HEK293 (cell line): ENCODE data around the gene AGPAT4.

Experiments
- SCRT1 ChIP-seq: fragments of 450-650 bp; formaldehyde crosslinking; IDR thresholded peaks from 2 replicates; pipeline ENCODE4 v1.5.1; 2016; ENCODE audit warnings: missing biosample characterization, missing genetic modification characterization, borderline replicate concordance
- SETDB1 ChIP-seq: IDR thresholded peaks from one replicate; pipeline ENCODE4 v1.6.1; 2017; ENCODE audit warnings: mild to moderate bottlenecking, low read length, moderate library complexity, mixed read lengths; ENCODE audit not compliant: insufficient read length
- ZBTB21 ChIP-seq: fragments of 450-650 bp; formaldehyde crosslinking; IDR thresholded peaks from 2 replicates; pipeline ENCODE4 v1.5.1; 2017; ENCODE audit warnings: missing biosample characterization, missing genetic modification characterization
- ZNF19 ChIP-seq: fragments of 450-650 bp; formaldehyde crosslinking; IDR thresholded peaks from 2 replicates; pipeline ENCODE4; 2016; ENCODE audit warnings: missing biosample characterization, missing genetic modification characterization, low read depth
- ZNF24 ChIP-seq: fragments of 450-650 bp; formaldehyde crosslinking; IDR thresholded peaks from 2 replicates; pipeline ENCODE4 v1.5.1; 2016; ENCODE audit warnings: missing biosample characterization, missing genetic modification characterization
- ZNF311 ChIP-seq: fragments of 450-650 bp; formaldehyde crosslinking; IDR thresholded peaks from 2 replicates; pipeline ENCODE4 v1.5.1; 2017; ENCODE audit warnings: missing biosample characterization, missing genetic modification characterization, borderline replicate concordance
- ZNF350 ChIP-seq: fragments of 450-650 bp; formaldehyde crosslinking; IDR thresholded peaks from 2 replicates; pipeline ENCODE4 v1.5.0; 2017; ENCODE audit warnings: missing biosample characterization, mild to moderate bottlenecking, missing genetic modification characterization
- ZNF561 ChIP-seq: fragments of 450-650 bp; IDR thresholded peaks from 2 replicates; pipeline ENCODE4 v1.5.1; 2018; ENCODE audit warnings: missing biosample characterization, missing genetic modification characterization, borderline replicate concordance
- ZSCAN30 ChIP-seq: fragments of 450-650 bp; IDR thresholded peaks from 2 replicates; pipeline ENCODE4 v1.5.1; 2018; ENCODE audit warnings: missing biosample characterization, mild to moderate bottlenecking, missing genetic modification characterization, moderate library complexity
- TF ChIP-seq, protein P1 (sequence below): fragments of 450-650 bp; formaldehyde crosslinking; IDR thresholded peaks from 2 replicates; pipeline ENCODE4 v1.5.1; 2016; ENCODE audit warnings: missing biosample characterization, missing genetic modification characterization
- TF ChIP-seq, protein P2 (sequence below): fragments of 450-650 bp; formaldehyde crosslinking; IDR thresholded peaks from 2 replicates; pipeline ENCODE4 v1.5.1; 2016; ENCODE audit warnings: missing biosample characterization, missing genetic modification characterization, low read depth
- TF ChIP-seq, protein P3 (sequence below): sonication (generic); formaldehyde crosslinking; IDR thresholded peaks from 2 replicates; pipeline ENCODE4 v1.8.1; 2022; ENCODE audit warnings: mild to moderate bottlenecking, moderate library complexity, missing genetic modification reagents
- TF ChIP-seq, protein P4 (sequence below): fragments of 450-650 bp; formaldehyde crosslinking; IDR thresholded peaks from 2 replicates; pipeline ENCODE4 v1.5.1; 2016; ENCODE audit warnings: missing biosample characterization, missing genetic modification characterization

DNA sequence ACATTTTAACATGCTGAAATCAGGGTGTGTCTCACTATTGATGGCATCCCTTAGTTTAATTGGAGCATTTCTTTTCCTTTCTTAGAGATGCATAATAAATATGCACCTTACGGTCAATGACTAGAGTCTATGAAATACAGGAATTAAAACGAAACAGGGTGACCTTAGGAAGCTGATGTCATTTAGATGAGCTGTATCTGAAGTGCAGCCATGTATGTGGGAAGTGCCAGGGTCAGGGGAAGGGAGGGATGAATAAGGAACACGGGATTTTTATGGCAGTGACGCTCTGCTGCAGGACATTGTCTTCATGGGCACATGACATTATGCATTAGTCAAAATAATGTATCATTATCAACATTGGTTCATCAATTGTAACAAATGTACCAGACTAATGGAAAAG, 84.0 kb downstream of the AGPAT4 start:
- TF ChIP-seq ZNF24 (tag by site-specific recombination) (no peak), ZBTB21 (tag by site-specific recombination) (no peak), ZNF350 (tag by site-specific recombination) (no peak), ZNF561 (tag by site-specific recombination) (no peak), ZSCAN30 (tag by site-specific recombination) (no peak), SETDB1 (no peak), SCRT1 (tag by site-specific recombination) (no peak), ZNF19 (no peak), ZNF311 (tag by site-specific recombination) (no peak)
- TF ChIP-seq, protein P1, sequence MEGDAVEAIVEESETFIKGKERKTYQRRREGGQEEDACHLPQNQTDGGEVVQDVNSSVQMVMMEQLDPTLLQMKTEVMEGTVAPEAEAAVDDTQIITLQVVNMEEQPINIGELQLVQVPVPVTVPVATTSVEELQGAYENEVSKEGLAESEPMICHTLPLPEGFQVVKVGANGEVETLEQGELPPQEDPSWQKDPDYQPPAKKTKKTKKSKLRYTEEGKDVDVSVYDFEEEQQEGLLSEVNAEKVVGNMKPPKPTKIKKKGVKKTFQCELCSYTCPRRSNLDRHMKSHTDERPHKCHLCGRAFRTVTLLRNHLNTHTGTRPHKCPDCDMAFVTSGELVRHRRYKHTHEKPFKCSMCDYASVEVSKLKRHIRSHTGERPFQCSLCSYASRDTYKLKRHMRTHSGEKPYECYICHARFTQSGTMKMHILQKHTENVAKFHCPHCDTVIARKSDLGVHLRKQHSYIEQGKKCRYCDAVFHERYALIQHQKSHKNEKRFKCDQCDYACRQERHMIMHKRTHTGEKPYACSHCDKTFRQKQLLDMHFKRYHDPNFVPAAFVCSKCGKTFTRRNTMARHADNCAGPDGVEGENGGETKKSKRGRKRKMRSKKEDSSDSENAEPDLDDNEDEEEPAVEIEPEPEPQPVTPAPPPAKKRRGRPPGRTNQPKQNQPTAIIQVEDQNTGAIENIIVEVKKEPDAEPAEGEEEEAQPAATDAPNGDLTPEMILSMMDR, result no peak
- TF ChIP-seq, protein P2, sequence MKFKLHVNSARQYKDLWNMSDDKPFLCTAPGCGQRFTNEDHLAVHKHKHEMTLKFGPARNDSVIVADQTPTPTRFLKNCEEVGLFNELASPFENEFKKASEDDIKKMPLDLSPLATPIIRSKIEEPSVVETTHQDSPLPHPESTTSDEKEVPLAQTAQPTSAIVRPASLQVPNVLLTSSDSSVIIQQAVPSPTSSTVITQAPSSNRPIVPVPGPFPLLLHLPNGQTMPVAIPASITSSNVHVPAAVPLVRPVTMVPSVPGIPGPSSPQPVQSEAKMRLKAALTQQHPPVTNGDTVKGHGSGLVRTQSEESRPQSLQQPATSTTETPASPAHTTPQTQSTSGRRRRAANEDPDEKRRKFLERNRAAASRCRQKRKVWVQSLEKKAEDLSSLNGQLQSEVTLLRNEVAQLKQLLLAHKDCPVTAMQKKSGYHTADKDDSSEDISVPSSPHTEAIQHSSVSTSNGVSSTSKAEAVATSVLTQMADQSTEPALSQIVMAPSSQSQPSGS (tag by site-specific recombination), result no peak
- TF ChIP-seq, protein P3, sequence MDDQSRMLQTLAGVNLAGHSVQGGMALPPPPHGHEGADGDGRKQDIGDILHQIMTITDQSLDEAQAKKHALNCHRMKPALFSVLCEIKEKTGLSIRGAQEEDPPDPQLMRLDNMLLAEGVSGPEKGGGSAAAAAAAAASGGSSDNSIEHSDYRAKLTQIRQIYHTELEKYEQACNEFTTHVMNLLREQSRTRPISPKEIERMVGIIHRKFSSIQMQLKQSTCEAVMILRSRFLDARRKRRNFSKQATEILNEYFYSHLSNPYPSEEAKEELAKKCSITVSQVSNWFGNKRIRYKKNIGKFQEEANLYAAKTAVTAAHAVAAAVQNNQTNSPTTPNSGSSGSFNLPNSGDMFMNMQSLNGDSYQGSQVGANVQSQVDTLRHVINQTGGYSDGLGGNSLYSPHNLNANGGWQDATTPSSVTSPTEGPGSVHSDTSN (CRISPR knock-in tag), result no peak
- TF ChIP-seq, protein P4, sequence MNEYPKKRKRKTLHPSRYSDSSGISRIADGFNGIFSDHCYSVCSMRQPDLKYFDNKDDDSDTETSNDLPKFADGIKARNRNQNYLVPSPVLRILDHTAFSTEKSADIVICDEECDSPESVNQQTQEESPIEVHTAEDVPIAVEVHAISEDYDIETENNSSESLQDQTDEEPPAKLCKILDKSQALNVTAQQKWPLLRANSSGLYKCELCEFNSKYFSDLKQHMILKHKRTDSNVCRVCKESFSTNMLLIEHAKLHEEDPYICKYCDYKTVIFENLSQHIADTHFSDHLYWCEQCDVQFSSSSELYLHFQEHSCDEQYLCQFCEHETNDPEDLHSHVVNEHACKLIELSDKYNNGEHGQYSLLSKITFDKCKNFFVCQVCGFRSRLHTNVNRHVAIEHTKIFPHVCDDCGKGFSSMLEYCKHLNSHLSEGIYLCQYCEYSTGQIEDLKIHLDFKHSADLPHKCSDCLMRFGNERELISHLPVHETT (tag by site-specific recombination), result no peak
